Vagina (tissue), 2 donors: ENCODE results near the gene TEKTIP1. TPM values are rescaled to one million over a fixed set of nuclear protein-coding genes. Genes with fewer than 3 reads are reported as not detected.

Source experiments
- DNase-seq, 2 donors: peaks; one replicate each; pipeline ENCODE4 v3.0.0-alpha.2; 2017; ENCODE audit errors: extremely low spot score in 2 of 2
- H3K27ac ChIP-seq: fragments of 200-600 bp; sonication (generic); one replicate; pipeline ENCODE4 v1.5.1; 2019
- H3K27me3 ChIP-seq: fragments of 200-600 bp; sonication (generic); one replicate; pipeline ENCODE4 v1.5.1; 2019
- H3K36me3 ChIP-seq, 2 donors: fragments of 200-600 bp; sonication (generic); one replicate each; pipeline ENCODE4 v1.5.1; 2017 to 2019
- H3K4me1 ChIP-seq: fragments of 200-600 bp; sonication (generic); one replicate; pipeline ENCODE4 v1.5.1; 2019
- H3K4me3 ChIP-seq, 2 donors: fragments of 200-600 bp; sonication (generic); 1 replicate in 1 of 2; 2 replicates in 1 of 2; pipeline ENCODE4 v1.5.1; 2016 to 2019
- H3K9me3 ChIP-seq: fragments of 200-600 bp; sonication (generic); one replicate; pipeline ENCODE4 v1.5.1; 2019
- CTCF ChIP-seq, 3 experiments: fragments of 450-650 bp in 2 of 3; fragments of 200-600 bp in 1 of 3; sonication (generic) in 1 of 3; IDR thresholded peaks; one replicate each; pipeline ENCODE4 v1.5.1; 2017 to 2019; ENCODE audit warnings: antibody characterized with exemption in 3 of 3, mild to moderate bottlenecking in 2 of 3, moderate library complexity in 2 of 3
- POLR2A ChIP-seq, 2 donors: fragments of 450-650 bp; IDR thresholded peaks; one replicate each; pipeline ENCODE4 v1.6.1; 2017; ENCODE audit warnings: antibody characterized with exemption in 2 of 2, mild to moderate bottlenecking in 2 of 2, moderate library complexity in 2 of 2
- POLR2AphosphoS5 ChIP-seq, 2 donors: sonication (generic); formaldehyde crosslinking; IDR thresholded peaks; one replicate each; pipeline ENCODE4 v1.9.0; 2017; ENCODE audit warnings: antibody characterized with exemption in 2 of 2, mild to moderate bottlenecking in 2 of 2, low read depth in 1 of 2; ENCODE audit not compliant: insufficient read depth in 1 of 2
- intact Hi-C: fragments of 100-400 bp; cut with DNase I; formaldehyde crosslinking; loops from one replicate; pipeline ENCODE4 v1.15.1; 2023
- total RNA-seq: library from RNA; depleted of rRNA; stranded (reverse); fragments of >200 nt; gene quantifications from one replicate; pipeline ENCODE4 v1.2.3, GENCODE V29; 2016

Gene TEKTIP1
- total RNA-seq, 1 donor from 2014 or later, result not detected

- Histone ChIP-seq H3K27me3 (no peaks in the 10 kb centered on the region), H3K36me3 (peaks cover 0 to 29% of the 10 kb centered on the region in 2 donors), H3K27ac (no peak overlapping the region), H3K9me3 (no peaks in the 10 kb centered on the region), H3K4me3 (no peak overlapping the region), H3K4me1 (peaks cover 15% of the 10 kb centered on the region)
- DNase-seq, result no peak
- TF ChIP-seq CTCF (IDR thresholded peaks at IDR 0.05), result no peak
- TF ChIP-seq POLR2A (IDR thresholded peaks at IDR 0.05), result no peak
- TF ChIP-seq POLR2AphosphoS5 (IDR thresholded peaks at IDR 0.05; ENCODE audit: insufficient read depth in 1 of 2, low read depth in 1 of 2), result no peak
- intact Hi-C loops, result no loop called here
Measured at GRCh38 chr19:3497757-3498520, 41.0 kb upstream of the TEKTIP1 start.

- intact Hi-C loops, result no loop called here
- DNase-seq, result no peak
- no peak for TF ChIP-seq POLR2AphosphoS5 (IDR thresholded peaks at IDR 0.05; ENCODE audit: insufficient read depth in 1 of 2, low read depth in 1 of 2)
- no peak for TF ChIP-seq POLR2A (IDR thresholded peaks at IDR 0.05)
- no peak for TF ChIP-seq CTCF (IDR thresholded peaks at IDR 0.05)
- Histone ChIP-seq H3K9me3 (no peaks in the 10 kb centered on the region), H3K4me1 (peaks cover 16% of the 10 kb centered on the region), H3K27ac (peak overlapping the region; percentile 93), H3K27me3 (no peaks in the 10 kb centered on the region), H3K36me3 (peaks cover 0 to 18% of the 10 kb centered on the region in 2 donors), H3K4me3 (peak overlapping the region; percentile 80 to 96)
Measured at GRCh38 chr19:3499738-3500428, 39.1 kb upstream of the TEKTIP1 start.

- TF ChIP-seq POLR2A (IDR thresholded peaks at IDR 0.05) (no peak), POLR2AphosphoS5 (IDR thresholded peaks at IDR 0.05; ENCODE audit: insufficient read depth in 1 of 2, low read depth in 1 of 2) (peak; percentile 93 to 96)
Measured at GRCh38 chr19:3500429-3501101, 38.4 kb upstream of the TEKTIP1 start, which contains the start of gene DOHH. Gene DOHH (minus strand): TSS chr19:3500674. CDS start chr19:3496814, 3,860 bp downstream.

GRCh38 chr19:3501780-3502179, 37.2 kb upstream of the TEKTIP1 start:
- no peaks in the 10 kb centered on the region for H3K27me3 ChIP-seq
- H3K27ac ChIP-seq, result no peak overlapping the region
- H3K36me3 ChIP-seq, result no peaks in the 10 kb centered on the region
- H3K4me3 ChIP-seq, result no peak overlapping the region
- peaks cover 26% of the 10 kb centered on the region for H3K4me1 ChIP-seq
- DNase-seq, result no peak
- H3K9me3 ChIP-seq, result no peaks in the 10 kb centered on the region
- TF ChIP-seq POLR2A (IDR thresholded peaks at IDR 0.05) (no peak), CTCF (IDR thresholded peaks at IDR 0.05) (no peak), POLR2AphosphoS5 (IDR thresholded peaks at IDR 0.05; ENCODE audit: insufficient read depth in 1 of 2, low read depth in 1 of 2) (no peak)
- intact Hi-C loops, result no loop called here

More at GRCh38 chr19:3500429-3501101, 38.4 kb upstream of the TEKTIP1 start, which contains the start of gene DOHH:
- peak in 1 of 2 donors; percentile 94 for DNase-seq
- no peaks in the 10 kb centered on the region for H3K27me3 ChIP-seq
- H3K27ac ChIP-seq, result peak within 1 kb of the TSS; percentile 93
- peak within 1 kb of the TSS; percentile 80 to 96 for H3K4me3 ChIP-seq
- H3K9me3 ChIP-seq, result no peaks in the 10 kb centered on the region
- H3K36me3 ChIP-seq, result peaks cover 0 to 12% of the 10 kb centered on the region in 2 donors
- intact Hi-C loops, result no loop called here
- peaks cover 22% of the 10 kb centered on the region for H3K4me1 ChIP-seq

- Histone ChIP-seq H3K27me3 (no peaks in the 10 kb centered on the region), H3K27ac (no peak overlapping the region), H3K36me3 (no peaks in the 10 kb centered on the region), H3K4me1 (peaks cover 39% of the 10 kb centered on the region), H3K4me3 (no peak overlapping the region), H3K9me3 (no peaks in the 10 kb centered on the region)
- no peak for DNase-seq
- TF ChIP-seq POLR2AphosphoS5 (IDR thresholded peaks at IDR 0.05; ENCODE audit: insufficient read depth in 1 of 2, low read depth in 1 of 2) (no peak), POLR2A (IDR thresholded peaks at IDR 0.05) (no peak), CTCF (IDR thresholded peaks at IDR 0.05) (no peak)
- intact Hi-C loops, result no loop called here
Measured at GRCh38 chr19:3503036-3503572, 35.9 kb upstream of the TEKTIP1 start.
